ENCODE data around the gene DOCK8.
"Not testable (repeated sequence)": the region's sequence is repeated elsewhere in the genome, so short reads cannot be mapped to it uniquely, and the experiment has no call there.

DOCK8 gene

DNA sequence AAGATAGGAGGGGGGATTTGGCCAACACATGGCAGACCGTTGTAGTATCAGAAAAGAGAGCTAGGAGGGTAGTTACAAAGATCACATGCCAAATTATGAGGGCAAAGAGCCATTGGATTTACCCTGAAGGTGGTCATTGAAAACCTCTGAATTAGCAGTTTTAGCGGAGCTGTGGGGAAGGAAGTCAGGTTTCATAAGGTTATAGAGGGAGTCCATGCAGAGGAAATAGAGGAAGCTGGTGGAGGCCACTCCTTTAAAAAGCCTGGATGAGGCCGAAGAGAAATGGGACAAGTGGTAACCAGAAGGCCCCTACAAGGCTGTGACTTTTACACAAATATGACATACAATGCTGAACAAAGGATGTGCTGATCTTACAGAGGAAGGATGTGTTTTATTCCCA lies 13.2 kb downstream of the DOCK8 start:
- no peak for DNase-seq

DNA sequence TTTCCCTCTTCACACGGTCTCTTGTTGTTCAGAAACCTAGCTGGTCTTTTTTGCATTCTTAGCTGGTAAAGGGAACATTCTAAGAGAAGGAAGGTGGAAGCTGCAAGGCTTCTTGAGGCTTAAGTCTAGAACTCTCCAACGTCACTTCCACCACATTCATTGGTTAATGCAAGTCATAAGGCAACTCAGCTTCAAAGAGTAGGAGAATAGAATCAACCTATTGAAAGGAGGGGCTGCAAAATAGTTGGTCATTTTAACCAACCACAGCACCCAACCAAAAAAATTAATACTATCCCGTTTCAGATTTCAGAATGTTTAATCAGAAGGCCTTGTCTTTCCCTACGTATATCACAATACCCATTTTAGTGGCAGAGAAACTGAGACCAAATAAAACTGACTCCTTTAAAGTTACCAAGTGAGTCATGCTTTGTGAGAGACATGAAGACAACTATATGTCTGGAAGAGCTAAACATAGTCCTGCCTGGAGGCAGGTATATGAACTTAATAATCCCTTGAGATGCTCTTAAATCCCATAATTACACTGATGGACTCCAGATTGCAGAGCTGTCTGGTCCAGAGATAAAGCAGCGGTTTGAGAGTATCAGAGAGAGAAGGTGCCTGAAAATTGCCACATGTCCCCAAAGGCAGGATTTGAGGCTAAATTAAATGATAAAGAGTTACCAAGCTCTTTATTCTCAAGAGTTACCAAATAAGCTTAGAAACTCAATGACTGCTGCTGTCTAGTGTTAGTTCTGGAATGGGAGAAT lies 14.4 kb downstream of the DOCK8 start:
- no peak for DNase-seq

DNA sequence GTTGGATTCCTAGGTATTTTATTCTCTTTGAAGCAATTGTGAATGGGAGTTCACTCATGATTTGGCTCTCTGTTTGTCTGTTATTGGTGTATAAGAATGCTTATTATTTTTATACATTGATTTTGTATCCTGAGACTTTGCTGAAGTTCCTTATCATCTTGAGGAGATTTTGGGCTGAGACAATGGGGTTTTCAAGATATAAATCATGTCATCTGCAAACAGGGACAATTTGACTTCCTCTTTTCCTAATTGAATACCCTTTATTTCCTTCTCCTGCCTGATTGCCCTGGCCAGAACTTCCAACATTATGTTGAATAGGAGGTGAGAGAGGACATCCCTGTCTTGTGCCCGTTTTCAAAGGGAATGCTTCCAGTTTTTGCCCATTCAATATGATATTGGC lies 17.0 kb downstream of the DOCK8 start:
- not testable (repeated sequence) for DNase-seq

DNA sequence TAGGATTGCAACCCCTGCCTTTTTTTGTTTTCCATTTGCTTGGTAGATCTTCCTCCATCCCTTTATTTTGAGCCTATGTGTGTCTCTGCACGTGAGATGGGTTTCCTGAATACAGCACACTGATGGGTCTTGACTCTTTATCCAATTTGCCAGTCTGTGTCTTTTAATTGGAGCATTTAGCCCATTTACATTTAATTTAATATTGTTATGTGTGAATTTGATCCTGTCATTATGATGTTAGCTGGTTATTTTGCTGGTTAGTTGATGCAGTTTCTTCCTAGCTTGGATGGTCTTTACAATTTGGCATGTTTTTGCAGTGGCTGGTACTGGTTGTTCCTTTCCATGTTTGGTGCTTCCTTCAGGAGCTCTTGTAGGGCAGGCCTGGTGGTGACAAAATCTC lies 19.0 kb downstream of the DOCK8 start:
- not testable (repeated sequence) for DNase-seq

DNA sequence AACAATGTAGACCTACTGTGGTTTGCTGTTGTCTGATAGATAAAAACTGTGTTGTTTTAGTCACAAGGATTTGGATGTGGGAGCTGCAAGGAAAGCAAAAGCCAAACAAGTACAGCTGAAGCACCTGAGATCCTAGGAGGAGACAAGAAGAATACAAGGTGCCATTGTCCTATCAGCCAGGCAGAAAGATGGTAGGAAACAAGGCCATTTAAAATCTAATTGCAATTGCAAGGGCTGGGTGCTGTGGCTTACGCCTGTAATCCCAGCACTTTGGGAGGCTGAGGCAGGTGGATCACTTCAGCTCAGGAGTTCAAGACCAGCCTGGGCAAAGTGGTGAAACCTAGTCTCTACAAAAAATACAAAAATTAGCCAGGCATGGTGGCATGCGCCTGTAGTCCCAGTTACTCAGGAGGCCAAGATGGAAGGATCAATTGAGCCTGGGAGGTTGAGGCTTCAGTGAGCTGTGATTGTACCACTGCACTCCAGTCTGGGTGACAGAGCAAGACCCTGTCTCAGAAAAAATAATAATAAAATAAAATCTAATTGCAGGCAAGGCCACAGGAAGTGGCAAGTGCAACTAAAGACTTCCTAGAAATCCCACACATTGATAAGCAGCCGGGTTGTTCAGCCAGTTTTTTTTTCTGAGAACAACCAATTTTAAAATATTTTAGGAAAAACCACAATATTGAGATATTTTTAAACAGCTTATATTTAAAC lies 22.6 kb downstream of the DOCK8 start:
- no peak for DNase-seq

DNA sequence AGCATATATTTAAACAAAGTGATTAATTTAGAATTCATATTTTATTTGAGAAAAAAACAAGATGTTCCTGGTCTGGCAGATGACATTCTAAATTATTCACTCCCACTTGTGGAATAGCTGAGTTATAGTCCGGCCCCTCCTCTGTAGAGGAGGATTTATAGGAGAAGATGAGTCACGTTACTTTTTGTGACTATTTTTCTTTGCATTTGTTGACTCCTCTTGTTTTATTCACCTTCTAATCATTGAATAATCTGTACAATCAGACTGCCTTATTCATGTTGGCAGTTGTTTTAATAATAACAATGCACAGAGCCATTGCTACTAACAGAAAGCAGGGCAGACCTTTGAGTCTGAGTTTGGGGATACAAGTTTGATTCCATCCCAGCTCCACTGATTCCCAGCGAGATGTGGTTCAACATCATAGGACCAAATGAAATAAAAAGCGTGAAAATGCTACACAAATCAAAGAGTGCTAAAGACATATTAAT lies 23.2 kb downstream of the DOCK8 start:
- no peak for DNase-seq

DNA sequence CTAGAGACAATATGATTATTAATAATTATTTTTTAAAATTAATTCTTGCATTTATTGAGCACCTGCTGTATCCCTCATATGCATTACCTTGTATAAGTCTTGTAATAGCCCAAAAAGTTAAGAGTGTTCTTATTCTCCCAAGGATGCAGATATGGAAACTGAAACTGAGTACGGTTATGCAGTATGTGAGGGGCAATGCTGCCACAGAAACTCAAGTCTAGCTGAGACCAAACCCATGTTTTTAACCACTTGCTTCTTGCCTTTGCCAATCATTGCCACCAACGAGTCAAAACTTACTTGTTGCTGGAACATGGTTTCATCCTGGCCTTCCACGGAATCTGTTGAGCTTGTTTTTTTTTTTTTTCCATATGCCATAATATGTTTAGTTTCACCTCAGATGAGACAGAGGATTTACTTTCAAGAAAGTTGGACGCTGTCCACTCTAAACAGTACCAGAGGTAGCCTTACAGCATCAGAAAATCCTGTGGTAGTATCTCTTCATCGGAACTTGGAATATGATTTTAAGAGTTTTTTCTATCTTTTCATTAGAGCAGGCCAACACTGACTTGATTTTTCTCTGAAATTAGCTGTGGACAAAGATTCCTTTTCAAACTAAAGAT lies 27.9 kb downstream of the DOCK8 start:
- no peak for DNase-seq

DNA sequence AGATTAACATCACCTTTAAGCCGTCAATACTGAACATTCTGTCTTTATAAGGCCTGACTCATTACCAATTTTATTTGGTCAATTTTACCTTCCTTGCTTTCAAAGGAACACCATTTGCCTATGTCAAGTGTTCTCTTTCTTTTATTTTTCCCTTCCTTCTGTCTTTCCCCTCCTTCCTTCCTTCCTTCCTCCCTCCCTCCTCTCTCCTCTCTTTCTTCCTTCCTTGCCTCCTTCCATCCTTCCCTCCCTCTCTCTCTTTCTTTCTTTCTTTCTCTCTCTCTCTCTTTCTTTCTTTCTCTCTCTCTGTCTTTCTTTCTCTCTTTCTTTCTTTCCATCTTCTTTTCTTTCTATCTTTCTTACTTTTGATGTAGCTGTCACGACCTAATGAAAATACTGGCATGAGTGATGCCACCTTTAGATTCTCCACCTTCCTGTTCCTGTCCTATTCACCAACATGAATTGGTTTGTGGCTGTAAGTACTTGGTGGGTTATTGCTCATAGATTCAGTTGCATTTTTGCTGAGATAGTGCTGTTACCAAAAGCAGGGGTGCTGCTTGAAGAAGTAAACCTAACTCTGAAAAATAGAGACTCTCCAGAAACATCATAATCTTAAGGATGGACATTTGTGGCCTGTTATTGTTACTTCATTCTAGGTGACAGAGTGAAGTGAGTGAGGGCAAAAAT lies 33.8 kb downstream of the DOCK8 start:
- DNase-seq: no peak

DNA sequence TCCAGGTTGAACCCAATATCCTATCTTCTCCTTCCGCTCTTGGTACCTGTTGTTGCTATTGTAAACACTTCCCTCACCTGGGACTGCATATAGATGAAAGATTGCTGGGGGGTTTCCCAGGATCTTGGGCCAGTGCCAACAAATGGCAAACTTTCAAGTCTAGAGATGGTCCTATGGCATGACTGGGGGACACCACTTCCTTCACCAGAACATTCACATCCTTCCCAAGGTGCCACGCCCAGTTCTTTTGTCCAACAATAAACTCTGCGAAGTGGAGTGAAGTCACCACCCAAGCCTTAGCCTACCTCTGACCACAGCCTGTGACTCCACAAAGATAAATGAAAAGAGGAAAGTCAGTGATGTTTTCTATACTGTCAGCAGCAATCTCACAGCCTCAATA lies 34.4 kb downstream of the DOCK8 start:
- peak; percentile 2 for DNase-seq

DNA sequence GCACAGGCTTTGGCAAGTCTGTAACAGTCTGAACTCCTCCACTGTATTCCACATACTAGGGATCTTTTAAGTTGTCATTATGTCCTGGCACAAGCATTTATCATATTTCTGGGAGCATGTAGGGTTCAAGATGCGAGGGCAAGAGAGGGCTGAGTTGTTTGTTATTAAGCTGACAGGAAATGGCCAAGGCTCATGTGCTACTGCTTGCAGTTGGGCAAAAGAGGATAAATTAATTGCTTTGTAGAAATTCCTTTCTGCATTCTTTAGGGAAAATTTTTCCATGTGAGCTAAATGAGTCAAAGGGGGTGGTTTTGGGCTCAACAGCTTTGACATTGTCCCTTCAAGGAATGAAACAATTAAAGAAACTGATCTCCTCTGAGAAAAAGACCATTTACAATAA lies 35.4 kb downstream of the DOCK8 start:
- DNase-seq: no peak

DNA sequence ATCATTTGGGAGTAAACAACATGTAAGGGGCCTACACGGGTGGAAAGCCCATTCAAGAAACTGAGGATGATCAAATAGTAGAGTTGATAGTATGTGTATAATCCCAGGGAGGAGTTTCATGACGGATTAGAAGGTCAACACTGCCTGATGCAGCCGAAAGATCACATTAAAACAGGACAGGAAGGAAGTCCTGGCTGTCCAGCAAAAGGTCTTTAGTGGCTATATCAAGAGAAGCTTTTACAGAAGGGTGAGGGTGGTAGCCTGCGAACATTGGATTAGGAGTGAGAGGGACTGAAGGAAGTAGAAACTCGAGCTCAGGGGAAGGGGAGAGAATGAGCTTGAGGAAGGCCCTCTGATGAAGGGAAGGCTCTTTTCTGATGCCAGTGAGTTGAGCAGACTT lies 36.0 kb downstream of the DOCK8 start:
- no peak for DNase-seq

DNA sequence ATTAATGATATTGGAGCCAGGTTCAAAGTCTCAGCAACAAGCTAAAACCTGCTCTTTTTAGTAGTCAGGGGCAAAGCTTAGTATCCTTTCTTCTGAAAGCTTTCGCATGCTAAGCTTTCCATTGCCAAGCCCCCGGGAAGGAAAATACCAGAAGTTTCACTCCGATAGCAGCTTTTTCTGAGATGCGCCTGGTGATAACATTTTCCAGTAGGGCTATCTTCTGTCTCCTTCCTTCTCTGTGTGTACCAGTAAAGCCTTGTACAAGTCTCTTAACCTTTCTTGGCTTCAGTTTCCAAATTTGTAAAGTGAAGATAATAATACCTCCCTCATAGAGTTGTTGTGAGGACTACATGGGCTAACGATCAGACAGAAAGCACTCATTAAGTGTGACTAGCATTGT lies 36.7 kb downstream of the DOCK8 start:
- no peak for DNase-seq

DNA sequence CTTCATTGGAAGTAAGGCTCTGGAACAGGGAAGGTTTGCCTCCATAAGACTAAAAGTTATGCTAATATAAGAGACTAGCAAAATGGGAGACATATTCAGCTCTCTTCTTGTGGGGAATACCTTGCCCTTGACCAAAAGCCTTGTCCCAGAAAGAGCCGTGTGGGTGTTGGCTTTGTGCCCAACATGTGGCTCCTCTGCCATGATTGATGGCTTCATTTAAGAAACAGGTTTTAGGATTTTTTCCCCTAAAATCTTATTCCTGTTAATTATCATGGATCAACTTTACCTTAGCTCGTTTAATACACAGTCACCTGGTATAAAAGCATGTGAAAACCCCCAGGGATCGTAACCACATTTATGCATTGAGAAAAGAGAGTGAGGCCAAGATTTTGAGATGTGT lies 38.9 kb downstream of the DOCK8 start:
- DNase-seq: no peak

DNA sequence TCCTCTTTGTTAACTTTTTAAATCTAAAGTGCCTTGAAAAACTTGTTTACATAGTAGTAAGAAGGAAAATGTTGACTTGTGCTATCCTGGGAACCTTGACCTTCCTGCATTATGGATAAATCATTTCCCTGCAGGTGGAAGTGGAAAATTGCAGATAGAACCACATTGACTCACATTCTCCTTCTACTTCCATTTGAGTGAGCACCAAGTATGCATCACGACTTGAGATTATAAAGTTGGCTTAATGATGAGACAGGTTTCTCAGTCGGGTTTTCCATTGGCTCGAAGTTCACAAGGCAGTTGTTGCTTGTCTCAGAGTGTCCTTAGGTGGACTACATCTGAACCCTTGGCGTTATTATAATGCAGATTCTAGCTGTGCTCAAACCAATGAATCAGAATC lies 39.9 kb downstream of the DOCK8 start:
- DNase-seq: no peak

DNA sequence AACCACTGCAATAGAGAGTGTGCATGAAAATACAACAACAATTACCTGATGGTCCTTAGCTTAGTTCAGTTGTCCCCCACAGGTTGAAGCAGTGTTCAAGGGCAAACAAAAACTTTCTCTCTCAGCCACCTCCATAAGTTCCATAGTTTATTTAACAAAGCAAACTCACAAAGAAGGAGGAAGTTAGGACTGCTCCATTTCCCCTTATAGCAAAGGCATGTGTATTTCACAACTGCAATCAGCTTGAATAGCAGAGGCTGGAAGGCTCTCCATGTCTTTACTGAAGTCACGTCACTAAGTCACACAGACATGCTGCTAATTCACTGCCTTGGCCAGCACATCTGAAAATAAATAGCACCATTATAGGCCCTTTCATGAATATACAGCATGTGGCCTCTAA lies 43.3 kb downstream of the DOCK8 start:
- no peak for DNase-seq

DNA sequence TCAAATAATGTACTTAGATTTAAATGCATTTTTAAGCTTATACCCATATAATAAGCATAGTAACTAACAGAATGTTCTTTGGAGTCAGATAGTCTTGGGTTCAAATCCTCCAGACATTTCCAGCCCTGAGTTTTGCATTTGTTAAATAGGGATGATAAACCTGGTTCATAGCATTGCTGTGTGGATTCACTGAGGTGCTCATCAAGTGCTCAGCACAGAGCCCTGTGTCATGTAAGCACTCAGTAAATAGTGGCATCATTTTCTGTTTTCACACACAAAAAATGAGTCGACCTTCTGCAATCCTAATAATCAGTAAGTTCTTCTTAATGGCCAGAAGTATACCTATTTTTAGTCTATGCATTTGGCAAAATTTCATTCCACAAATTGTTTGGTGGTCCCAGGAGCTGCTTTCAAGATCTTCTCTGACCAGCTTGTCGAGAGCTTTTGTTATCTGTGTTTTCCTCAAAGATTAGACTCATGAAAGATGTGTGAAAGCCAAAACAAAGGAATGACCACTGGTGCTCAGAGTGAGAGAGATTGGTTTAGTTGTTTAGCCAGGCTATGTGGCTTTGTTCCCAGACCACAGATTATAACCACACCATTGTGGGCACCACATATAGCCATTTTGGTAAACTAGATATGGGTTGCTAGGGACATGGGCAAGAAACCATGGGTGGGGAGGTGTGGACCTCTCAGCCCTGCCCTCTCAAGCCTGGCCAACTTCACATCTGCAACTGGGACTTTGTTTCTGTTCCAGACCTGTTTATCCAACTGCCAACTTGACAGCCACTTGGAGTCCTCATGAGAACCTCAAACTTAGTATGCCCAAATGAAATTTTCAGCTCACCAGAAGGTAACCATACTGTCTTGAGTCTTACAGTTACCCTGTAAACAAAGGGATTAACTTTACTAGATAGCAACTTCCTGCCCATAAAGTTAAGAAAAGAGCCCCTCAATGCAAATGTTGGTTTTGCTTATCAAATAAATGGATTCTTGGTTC lies 45.0 kb downstream of the DOCK8 start:
- no peak for DNase-seq

DNA sequence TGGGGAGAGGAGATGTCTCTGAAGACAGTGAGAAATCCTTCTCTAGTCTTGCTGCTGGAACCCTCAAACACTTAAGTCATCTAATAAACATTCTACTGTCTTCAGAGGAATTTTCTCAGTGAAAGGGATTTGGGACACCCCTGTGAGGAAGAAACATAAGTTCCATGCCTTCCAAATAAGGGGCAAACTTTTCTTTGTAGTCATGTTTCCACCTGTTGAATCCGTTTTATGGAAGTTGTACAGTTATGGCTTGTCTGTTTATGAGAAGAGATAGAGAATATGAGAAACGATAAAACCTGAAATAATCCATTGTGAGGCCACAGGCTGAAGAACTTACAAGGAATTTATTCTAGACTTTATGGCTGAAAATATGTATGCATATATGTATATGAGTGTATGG lies 49.6 kb downstream of the DOCK8 start:
- DNase-seq: no peak

DNA sequence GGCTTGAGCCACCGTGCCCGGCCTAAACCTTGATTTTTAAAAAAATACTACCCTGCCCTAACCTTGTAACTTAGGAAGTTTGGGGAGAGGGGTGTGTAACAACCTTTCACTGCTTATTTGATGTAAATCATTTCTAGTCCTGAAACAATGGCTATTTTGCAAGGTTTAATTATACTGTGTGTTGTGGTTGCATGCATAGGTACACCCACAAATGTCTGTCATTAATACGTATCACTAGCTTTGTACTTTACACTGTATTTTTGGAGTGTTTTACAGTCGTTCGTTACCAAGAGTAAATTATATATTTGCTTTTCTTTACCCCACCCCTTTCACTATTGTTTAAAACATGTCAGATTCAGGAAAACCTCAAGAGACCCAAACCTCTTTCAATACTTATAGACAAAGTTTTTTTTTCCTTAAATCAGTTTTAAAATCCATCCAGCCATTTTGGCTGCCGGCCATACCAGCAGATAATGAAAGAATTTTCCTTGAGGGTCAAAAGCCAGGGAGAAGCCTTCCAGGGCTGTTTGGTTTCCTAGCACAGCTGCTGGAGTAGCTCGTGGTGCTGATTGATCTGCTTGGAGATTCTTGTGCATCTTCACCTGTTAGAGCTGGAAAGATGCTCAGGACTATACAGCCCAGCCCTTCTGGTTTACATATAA lies 50.7 kb downstream of the DOCK8 start:
- no peak for DNase-seq

DNA sequence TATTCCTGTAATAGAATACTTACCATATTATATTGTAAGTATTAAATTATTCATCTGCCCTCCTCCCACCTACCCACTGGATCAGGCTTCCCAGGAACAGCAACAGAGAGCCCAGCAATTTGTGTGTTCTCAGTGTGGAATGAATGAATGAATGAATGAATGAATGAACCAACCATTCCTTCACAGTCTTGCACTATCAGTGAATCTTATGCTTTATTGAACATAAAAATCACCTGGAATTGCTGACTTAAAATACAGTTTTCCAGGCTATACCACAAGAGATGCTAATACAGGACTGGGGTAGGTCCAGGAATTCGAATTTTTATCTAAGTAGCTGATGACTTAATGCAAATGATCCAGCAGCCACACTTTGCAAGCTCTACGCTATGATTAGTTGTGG lies 51.6 kb downstream of the DOCK8 start:
- no peak for DNase-seq

DNA sequence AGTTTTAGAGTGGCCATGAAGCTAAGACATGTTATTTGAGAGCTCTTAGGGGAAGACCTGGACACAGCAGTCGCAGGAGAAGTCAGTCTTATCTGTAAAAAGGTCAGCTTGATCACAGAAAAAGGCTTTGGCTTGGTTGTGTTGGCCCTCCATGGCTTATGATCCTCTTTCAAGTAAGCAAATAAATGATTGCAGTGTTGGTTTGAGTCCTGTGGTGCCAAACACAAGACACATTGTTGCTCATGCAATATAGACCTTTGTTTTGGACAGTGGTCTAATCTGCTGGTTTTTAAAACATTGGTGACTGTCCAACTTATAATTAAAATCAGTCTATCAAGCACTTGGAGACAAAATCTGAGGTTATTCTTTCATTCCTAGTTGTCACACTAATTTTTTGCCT lies 54.0 kb downstream of the DOCK8 start:
- DNase-seq: no peak

DNA sequence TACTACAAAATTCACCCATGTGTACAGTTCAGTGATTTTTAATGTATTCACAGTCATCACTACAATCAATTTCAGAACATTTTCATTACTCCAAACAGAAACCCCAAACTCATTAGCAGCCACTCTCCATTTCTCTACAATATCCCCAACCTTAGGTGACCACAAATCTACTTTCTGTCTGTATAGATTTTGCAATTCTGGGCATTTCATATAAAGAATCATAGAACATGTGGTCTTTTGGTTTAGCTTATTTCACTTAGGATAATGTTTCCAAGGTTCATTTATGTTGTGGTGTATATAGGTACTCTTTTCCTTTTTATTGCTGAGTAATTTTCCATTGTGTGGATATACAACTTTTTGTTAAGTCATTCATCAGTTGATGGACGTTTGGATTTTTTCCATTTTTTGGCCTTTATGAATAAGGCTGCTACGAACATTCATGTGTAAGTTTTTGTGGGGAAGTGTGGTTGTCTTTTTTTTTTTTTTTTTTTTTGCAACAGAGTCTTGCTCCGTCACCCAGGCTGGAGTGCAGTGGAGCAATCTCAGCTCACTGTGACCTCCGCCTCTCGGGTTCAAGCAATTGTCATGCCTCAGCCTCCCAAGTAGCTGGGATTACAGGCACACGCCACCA lies 54.5 kb downstream of the DOCK8 start:
- DNase-seq: no peak

Data from effector CD8-positive, alpha-beta T cell (primary cell).